ENCODE results near the gene RHAG. TPM values are rescaled to one million over a fixed set of nuclear protein-coding genes. Genes with fewer than 3 reads are reported as not detected.

Gene RHAG
- total RNA-seq, 1 experiment from 2014 or later: not detected

- H3K4ac ChIP-seq (ENCODE audit: low read depth, low read length): no peak overlapping the region
- H3K27me3 Mint-ChIP-seq (ENCODE audit: low read depth): no peaks in the 10 kb centered on the region
- H3K9ac ChIP-seq (ENCODE audit: extremely low read depth, insufficient read length, low read length): no peak overlapping the region
- no CpG with 5 or more reads among the region's 2 CpGs for WGBS (ENCODE audit: extremely low coverage, insufficient read length, low lambda C conversion rate)
- H3K4me2 ChIP-seq (ENCODE audit: insufficient read depth, insufficient read length, low read length): no peak overlapping the region
- H3K23me2 ChIP-seq (ENCODE audit: insufficient read length, low read depth, low read length, poor library complexity, severe bottlenecking): no peaks in the 10 kb centered on the region
- no peak overlapping the region for H3K18ac ChIP-seq (ENCODE audit: insufficient read length, low read depth, low read length)
- no peak overlapping the region for H3K23ac ChIP-seq (ENCODE audit: insufficient read length, low read depth, low read length)
- H4K5ac ChIP-seq (ENCODE audit: insufficient read length, low read depth, low read length): no peak overlapping the region
- DNase-seq: no peak
- no peak overlapping the region for H3K27ac Mint-ChIP-seq
- no peaks in the 10 kb centered on the region for H3K36me3 Mint-ChIP-seq (ENCODE audit: insufficient read depth in 1 of 3, low read depth in 3 of 3)
- no peaks in the 10 kb centered on the region for H3K79me1 ChIP-seq (ENCODE audit: insufficient read depth, low read depth, low read length, poor library complexity, severe bottlenecking)
- H4K91ac ChIP-seq (ENCODE audit: insufficient read length, low read depth, low read length): no peak overlapping the region
- no peaks in the 10 kb centered on the region for H3K9me3 ChIP-seq (ENCODE audit: control insufficient read depth, low read depth, low read length)
- H2BK5ac ChIP-seq (ENCODE audit: insufficient read length, low read length): no peak overlapping the region
- H2AK5ac ChIP-seq (ENCODE audit: insufficient read length, low read length): no peak overlapping the region
- no peaks in the 10 kb centered on the region for H3K9me3 Mint-ChIP-seq
- H3K27ac ChIP-seq (ENCODE audit: insufficient read length, low read depth, low read length): no peak overlapping the region
- no peak for TF ChIP-seq CTCF (conservative IDR thresholded peaks at IDR 0.05)
- H3K79me2 ChIP-seq (ENCODE audit: insufficient read depth, low read length): no peaks in the 10 kb centered on the region
- no peak overlapping the region for H2BK12ac ChIP-seq (ENCODE audit: insufficient read length, low read depth, low read length)
- H2BK20ac ChIP-seq (ENCODE audit: low read depth, low read length, poor library complexity, severe bottlenecking): no peak overlapping the region
- H3T11ph ChIP-seq (ENCODE audit: low read length): no peak overlapping the region
- H4K20me1 ChIP-seq (ENCODE audit: control insufficient read depth, insufficient read depth, insufficient read length): no peaks in the 10 kb centered on the region
- H2BK15ac ChIP-seq (ENCODE audit: low read depth, low read length): no peak overlapping the region
- no peak overlapping the region for H2BK120ac ChIP-seq (ENCODE audit: low read depth, low read length, poor library complexity, severe bottlenecking)
- no peaks in the 10 kb centered on the region for H3K4me1 Mint-ChIP-seq
- no peak overlapping the region for H4K8ac ChIP-seq (replicated peaks; ENCODE audit: insufficient read length, low read depth, low read length)
- H2AFZ ChIP-seq (ENCODE audit: low read length): no peak overlapping the region
- no peaks in the 10 kb centered on the region for H3K4me1 ChIP-seq (ENCODE audit: insufficient read depth, low read length)
- no peak overlapping the region for H3K14ac ChIP-seq (ENCODE audit: insufficient read depth, low read length)
- no peaks in the 10 kb centered on the region for H3K27me3 ChIP-seq (ENCODE audit: insufficient read depth, low read length)
- no peak overlapping the region for H3K4me3 Mint-ChIP-seq
- H3K56ac ChIP-seq (ENCODE audit: insufficient read length, low read depth, low read length): no peak overlapping the region
Measured at GRCh38 chr6:49653438-49653837, 16.8 kb upstream of the RHAG start.
